ENCODE data around the gene TACO1.

The TACO1 gene

DNA sequence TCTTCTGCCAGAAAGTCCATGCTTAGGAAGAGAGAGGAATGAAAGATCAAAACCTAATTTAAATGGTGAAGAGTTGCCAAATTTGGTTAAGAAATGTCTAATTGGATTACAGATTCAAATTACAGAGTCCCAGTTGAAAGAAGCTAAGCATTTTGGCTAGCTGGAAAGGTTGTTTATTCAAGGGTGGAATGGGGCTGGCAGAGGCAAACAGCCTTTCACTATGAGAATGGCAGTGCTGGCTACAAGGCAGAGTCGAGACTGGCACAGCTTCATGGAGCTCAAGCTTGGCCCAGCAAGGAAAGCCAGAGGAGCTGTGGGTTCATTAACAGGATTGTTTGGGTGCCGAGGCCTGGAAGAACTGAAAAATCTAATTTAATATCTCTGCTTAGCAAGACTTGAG, 35.1 kb downstream of the TACO1 start:
- TF ChIP-seq, protein P1, sequence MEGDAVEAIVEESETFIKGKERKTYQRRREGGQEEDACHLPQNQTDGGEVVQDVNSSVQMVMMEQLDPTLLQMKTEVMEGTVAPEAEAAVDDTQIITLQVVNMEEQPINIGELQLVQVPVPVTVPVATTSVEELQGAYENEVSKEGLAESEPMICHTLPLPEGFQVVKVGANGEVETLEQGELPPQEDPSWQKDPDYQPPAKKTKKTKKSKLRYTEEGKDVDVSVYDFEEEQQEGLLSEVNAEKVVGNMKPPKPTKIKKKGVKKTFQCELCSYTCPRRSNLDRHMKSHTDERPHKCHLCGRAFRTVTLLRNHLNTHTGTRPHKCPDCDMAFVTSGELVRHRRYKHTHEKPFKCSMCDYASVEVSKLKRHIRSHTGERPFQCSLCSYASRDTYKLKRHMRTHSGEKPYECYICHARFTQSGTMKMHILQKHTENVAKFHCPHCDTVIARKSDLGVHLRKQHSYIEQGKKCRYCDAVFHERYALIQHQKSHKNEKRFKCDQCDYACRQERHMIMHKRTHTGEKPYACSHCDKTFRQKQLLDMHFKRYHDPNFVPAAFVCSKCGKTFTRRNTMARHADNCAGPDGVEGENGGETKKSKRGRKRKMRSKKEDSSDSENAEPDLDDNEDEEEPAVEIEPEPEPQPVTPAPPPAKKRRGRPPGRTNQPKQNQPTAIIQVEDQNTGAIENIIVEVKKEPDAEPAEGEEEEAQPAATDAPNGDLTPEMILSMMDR (IDR thresholded peaks at IDR 0.05; ENCODE audit: low read depth, low read length), result no peak
- TF ChIP-seq, protein P2, sequence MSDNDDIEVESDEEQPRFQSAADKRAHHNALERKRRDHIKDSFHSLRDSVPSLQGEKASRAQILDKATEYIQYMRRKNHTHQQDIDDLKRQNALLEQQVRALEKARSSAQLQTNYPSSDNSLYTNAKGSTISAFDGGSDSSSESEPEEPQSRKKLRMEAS (IDR thresholded peaks at IDR 0.05; ENCODE audit: low read depth, low read length), result no peak
- TF ChIP-seq POLR2A (IDR thresholded peaks at IDR 0.05; ENCODE audit: extremely low read depth, insufficient read length) (no peak), MYC (IDR thresholded peaks at IDR 0.05; ENCODE audit: low read depth, low read length) (no peak)

DNA sequence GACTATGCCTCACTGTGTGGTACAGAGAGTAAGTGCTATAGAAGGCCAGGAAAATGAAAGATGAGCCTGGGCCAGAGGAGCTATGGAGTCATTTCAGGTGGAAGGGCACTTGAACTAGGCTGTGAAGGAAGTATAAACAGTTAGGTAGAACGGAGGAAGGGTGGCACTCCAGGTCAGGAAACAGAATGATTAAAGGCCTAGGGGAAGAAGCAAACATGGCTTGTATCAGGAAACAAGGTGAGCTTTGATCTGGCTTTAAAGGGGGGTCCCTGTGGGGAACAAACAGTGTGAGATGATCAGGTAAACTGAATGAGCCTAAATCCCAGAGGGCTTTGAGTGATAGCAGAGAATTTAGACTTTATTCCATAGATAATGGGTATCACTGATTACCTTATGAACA, 38.4 kb downstream of the TACO1 start:
- DNase-seq (ENCODE audit: low read depth), result no peak
- no peak overlapping the region for H3K4me3 ChIP-seq (ENCODE audit: low read depth, low read length)
- TF ChIP-seq MYC (IDR thresholded peaks at IDR 0.05; ENCODE audit: low read depth, low read length) (no peak), POLR2A (IDR thresholded peaks at IDR 0.05; ENCODE audit: extremely low read depth, insufficient read length) (no peak)
- TF ChIP-seq, protein P1 (IDR thresholded peaks at IDR 0.05; ENCODE audit: low read depth, low read length), result no peak
- TF ChIP-seq, protein P2 (IDR thresholded peaks at IDR 0.05; ENCODE audit: low read depth, low read length), result no peak

More for the DNA sequence above, 35.1 kb downstream of the TACO1 start:
- no peak for DNase-seq (ENCODE audit: low read depth)
- H3K4me3 ChIP-seq (ENCODE audit: low read depth, low read length), result no peak overlapping the region

DNA sequence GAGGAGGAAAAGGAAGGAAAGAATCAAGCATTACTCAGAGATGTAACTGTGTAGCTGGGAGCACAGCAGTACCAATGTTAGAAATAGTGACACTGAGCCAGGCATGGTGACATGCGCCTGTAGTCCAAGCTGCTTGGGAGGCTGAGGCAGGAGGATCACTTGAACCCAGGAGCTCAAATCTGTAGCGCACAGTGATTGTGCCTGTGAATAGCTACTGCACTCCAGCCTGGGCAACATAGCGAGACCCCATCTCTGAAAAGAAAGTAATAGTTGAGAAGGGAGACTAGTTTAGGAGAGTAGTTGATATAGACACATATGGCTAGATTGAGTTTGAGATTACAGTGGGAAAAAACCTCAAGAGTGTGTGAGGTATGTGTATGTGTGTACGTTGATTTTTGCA, 39.3 kb downstream of the TACO1 start:
- TF ChIP-seq, protein P1 (IDR thresholded peaks at IDR 0.05; ENCODE audit: low read depth, low read length), result no peak
- TF ChIP-seq, protein P2 (IDR thresholded peaks at IDR 0.05; ENCODE audit: low read depth, low read length), result no peak
- TF ChIP-seq POLR2A (IDR thresholded peaks at IDR 0.05; ENCODE audit: extremely low read depth, insufficient read length) (no peak), MYC (IDR thresholded peaks at IDR 0.05; ENCODE audit: low read depth, low read length) (no peak)
- no peak overlapping the region for H3K4me3 ChIP-seq (ENCODE audit: low read depth, low read length)
- DNase-seq (ENCODE audit: low read depth), result no peak

DNA sequence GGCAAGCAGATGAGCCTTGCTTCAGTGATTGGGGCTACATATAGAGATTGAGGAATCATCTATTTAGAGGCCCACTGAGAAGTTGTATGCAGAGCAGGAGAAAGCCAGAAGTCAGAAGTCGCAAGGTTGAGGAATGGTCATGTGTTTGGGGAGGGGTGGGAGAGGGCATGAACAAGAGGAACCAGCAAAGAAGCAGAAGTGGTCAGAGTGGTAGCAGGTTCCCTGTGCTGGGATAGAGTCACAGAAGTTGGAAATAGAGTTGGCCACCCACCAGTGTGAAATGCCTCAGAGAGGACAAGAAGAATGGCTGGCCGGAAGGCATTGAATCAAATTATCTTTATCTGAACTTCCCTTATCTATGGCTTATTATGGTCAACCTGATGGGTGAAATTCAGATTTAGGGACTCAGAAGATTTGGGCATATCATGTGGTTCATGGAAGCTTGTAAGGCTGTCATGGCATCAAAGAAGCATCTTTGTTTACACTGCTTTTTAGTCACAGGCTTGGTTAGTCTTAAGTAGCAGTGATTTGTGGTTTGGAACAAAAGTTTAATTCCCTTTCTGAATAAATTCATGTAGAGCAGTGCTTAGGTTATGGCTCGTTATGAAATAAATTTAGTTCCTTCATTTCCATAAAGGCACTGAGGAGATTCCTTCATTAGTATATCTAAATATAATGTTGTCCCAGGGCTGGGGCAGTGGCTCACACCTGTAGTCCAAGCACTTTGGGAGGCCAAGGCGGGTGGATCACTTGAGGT, 41.2 kb downstream of the TACO1 start:
- TF ChIP-seq MYC (IDR thresholded peaks at IDR 0.05; ENCODE audit: low read depth, low read length), result peak; percentile 26; the same call in 1 of the 2 replicates
- TF ChIP-seq, protein P1 (IDR thresholded peaks at IDR 0.05; ENCODE audit: low read depth, low read length), result no peak
- peak; percentile 82 for DNase-seq (ENCODE audit: low read depth)

DNA sequence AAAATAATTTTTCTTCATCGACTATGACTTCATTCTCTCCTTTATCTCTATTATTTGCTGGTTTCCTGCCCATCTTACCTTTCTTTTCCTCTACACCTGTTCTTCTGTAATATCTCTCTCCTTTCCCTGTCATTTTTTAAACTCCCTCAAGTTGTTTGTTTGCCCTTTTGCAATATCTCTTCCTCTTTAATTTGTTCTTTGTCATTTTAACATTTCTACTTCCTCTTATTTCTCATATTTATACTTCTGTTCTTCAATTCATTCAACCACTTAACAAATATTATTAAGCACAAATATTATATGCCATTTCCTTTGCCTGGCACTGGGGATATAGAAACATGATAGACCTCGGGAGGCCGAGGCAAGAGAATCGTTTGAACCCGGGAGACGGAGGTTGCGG, 44.2 kb downstream of the TACO1 start:
- H3K4me3 ChIP-seq (ENCODE audit: low read depth, low read length), result no peak overlapping the region
- DNase-seq (ENCODE audit: low read depth), result no peak
- TF ChIP-seq MYC (IDR thresholded peaks at IDR 0.05; ENCODE audit: low read depth, low read length) (no peak), POLR2A (IDR thresholded peaks at IDR 0.05; ENCODE audit: extremely low read depth, insufficient read length) (no peak)
- TF ChIP-seq, protein P2 (IDR thresholded peaks at IDR 0.05; ENCODE audit: low read depth, low read length), result no peak
- TF ChIP-seq, protein P1 (IDR thresholded peaks at IDR 0.05; ENCODE audit: low read depth, low read length), result no peak

More for the DNA sequence above, 41.2 kb downstream of the TACO1 start:
- H3K4me3 ChIP-seq (ENCODE audit: low read depth, low read length), result no peak overlapping the region
